Measurements from ENCODE around the gene SCN1B.

The SCN1B gene

DNA sequence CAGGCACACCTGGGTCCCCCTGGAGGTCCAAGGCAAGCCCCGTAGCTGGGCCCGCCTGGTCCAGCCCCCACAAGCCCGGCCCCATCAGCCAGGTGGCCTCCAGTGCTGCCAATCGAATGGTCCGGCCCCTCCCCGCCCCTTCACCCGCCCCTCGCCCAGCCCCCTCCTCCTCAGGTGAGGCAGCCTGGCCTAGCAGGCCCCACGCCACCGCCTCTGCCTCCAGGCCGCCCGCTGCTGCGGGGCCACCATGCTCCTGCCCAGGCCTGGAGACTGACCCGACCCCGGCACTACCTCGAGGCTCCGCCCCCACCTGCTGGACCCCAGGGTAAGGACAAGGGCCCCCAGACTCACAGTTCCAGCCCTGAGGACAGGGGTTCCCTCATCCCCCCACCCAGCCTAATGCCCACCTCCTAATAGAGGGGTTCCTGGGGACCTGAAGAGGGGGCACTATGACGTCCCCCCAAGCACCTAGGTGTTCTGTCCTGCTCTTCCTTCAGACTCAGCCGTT lies 11.3 kb downstream of the SCN1B start, which contains the start of gene HPN:
HPN (plus strand) TSS at position 174 of the 508 bp plus-strand sequence. CDS start 786 bp downstream, outside the sequence.
- TF ChIP-seq, protein P1, sequence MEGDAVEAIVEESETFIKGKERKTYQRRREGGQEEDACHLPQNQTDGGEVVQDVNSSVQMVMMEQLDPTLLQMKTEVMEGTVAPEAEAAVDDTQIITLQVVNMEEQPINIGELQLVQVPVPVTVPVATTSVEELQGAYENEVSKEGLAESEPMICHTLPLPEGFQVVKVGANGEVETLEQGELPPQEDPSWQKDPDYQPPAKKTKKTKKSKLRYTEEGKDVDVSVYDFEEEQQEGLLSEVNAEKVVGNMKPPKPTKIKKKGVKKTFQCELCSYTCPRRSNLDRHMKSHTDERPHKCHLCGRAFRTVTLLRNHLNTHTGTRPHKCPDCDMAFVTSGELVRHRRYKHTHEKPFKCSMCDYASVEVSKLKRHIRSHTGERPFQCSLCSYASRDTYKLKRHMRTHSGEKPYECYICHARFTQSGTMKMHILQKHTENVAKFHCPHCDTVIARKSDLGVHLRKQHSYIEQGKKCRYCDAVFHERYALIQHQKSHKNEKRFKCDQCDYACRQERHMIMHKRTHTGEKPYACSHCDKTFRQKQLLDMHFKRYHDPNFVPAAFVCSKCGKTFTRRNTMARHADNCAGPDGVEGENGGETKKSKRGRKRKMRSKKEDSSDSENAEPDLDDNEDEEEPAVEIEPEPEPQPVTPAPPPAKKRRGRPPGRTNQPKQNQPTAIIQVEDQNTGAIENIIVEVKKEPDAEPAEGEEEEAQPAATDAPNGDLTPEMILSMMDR (IDR thresholded peaks at IDR 0.05; ENCODE audit: low read depth, low read length): no peak
- Histone ChIP-seq H3K36me3 (peaks cover 65% of the 10 kb centered on the region), H3K27ac (peak within 1 kb of the TSS; percentile 77), H3K4me3 (ENCODE audit: low read depth, low read length) (no peak within 1 kb of the TSS), H3K9me3 (ENCODE audit: severe bottlenecking) (no peaks in the 10 kb centered on the region), H3K27me3 (ENCODE audit: insufficient read depth, low read depth, severe bottlenecking) (no peaks in the 10 kb centered on the region)
- DNase-seq: peak; percentile 59

DNA sequence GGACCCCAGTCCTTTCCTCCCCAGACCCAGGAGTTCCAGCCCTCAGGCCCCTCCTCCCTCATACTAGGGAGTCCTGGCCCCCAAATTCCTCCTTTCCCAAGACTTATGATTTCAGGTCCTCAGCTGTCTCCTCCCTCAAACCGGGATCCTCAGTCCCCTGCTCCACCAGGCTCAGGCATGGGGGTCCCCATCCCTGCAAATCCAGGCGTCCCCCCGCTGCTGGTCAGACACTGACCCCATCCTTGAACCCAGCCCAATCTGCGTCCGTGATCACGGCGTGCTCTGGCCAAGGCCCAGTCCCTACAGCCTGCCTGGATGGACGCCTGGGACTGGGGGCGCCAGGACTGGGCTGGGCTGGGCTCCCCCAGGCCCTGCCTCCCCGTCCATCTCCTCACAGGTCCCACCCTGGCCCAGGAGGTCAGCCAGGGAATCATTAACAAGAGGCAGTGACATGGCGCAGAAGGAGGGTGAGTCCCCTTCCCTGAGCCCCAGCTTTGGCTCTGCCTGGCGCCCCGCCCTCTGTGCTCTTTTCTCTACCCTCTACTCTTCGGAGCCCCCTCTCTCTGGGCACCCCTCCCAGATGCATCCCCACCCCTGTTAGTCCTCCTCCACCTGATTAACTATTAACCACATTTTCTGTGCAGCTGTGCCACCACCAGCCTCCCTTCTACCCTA lies 11.9 kb downstream of the SCN1B start:
- Histone ChIP-seq H3K4me3 (ENCODE audit: low read depth, low read length) (no peak overlapping the region), H3K9me3 (ENCODE audit: severe bottlenecking) (no peaks in the 10 kb centered on the region), H3K27me3 (ENCODE audit: insufficient read depth, low read depth, severe bottlenecking) (no peaks in the 10 kb centered on the region), H3K27ac (no peak overlapping the region), H3K36me3 (peaks cover 59% of the 10 kb centered on the region)
- no peak for DNase-seq
- TF ChIP-seq, protein P1 (IDR thresholded peaks at IDR 0.05; ENCODE audit: low read depth, low read length): no peak

DNA sequence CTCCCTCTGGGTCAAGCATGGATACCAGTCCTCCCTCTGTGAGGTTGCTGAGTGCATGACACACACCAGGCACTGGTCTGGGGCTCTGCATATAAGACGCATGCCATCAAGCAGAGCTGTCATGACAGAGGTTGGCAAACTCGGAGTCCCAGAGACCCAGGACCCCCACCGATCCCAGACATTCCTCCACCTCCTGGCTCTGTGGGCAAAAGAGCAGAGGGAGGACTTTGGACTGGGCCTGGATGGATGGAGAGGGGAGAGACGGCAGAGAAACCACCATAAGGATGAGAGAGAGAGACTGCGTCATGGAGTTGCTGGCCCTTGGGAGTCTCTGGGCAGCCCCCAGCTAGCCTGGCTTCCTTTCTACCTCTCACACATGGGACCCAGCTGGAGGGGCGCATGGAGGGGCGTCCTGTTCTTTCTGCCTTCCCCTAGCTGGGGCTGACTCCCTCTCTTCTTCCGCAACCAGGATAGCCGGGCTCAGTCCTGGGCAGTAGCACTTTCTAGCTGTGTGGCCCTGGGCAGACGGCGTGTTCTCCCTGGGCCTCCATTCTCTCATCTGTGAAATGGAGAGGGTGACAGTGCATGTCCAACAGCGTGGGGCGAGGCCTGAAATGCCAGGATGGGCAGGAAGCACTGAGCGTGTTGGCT lies 12.8 kb downstream of the SCN1B start:
- TF ChIP-seq, protein P1 (IDR thresholded peaks at IDR 0.05; ENCODE audit: low read depth, low read length): no peak
- peaks cover 50% of the 10 kb centered on the region for H3K36me3 ChIP-seq
- H3K9me3 ChIP-seq (ENCODE audit: severe bottlenecking): no peaks in the 10 kb centered on the region
- H3K4me3 ChIP-seq (ENCODE audit: low read depth, low read length): no peak overlapping the region
- no peaks in the 10 kb centered on the region for H3K27me3 ChIP-seq (ENCODE audit: insufficient read depth, low read depth, severe bottlenecking)
- no peak for DNase-seq
- 0 out of 2 replicates have a peak overlapping the region, but pooled peaks have one; percentile 20 for H3K27ac ChIP-seq

DNA sequence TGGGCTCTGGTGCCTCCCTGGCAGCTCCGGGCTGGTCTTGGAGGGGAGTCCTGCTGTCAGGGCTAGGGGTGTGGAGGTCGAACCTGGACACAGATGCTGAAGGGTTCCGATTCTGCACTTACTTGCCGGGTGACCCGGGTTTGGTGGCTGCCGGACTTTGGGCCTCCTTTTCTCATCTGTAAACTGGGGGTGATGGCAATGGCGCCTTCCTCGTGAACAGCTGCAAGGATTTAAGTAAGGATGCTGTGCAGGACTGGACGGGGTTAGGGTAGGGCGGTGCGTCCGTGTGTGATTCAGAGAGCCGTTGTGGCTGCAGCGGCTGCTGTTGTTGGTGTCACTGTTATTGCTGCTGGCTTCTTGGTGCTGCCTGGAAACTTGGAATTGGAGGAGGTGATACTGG lies 13.6 kb downstream of the SCN1B start:
- TF ChIP-seq, protein P1 (IDR thresholded peaks at IDR 0.05; ENCODE audit: low read depth, low read length): no peak
- Histone ChIP-seq H3K27me3 (ENCODE audit: insufficient read depth, low read depth, severe bottlenecking) (no peaks in the 10 kb centered on the region), H3K4me3 (ENCODE audit: low read depth, low read length) (no peak overlapping the region), H3K27ac (peak overlapping the region; percentile 20; the same call in 1 of the 2 replicates), H3K36me3 (peaks cover 42% of the 10 kb centered on the region), H3K9me3 (ENCODE audit: severe bottlenecking) (no peaks in the 10 kb centered on the region)
- no peak for DNase-seq

DNA sequence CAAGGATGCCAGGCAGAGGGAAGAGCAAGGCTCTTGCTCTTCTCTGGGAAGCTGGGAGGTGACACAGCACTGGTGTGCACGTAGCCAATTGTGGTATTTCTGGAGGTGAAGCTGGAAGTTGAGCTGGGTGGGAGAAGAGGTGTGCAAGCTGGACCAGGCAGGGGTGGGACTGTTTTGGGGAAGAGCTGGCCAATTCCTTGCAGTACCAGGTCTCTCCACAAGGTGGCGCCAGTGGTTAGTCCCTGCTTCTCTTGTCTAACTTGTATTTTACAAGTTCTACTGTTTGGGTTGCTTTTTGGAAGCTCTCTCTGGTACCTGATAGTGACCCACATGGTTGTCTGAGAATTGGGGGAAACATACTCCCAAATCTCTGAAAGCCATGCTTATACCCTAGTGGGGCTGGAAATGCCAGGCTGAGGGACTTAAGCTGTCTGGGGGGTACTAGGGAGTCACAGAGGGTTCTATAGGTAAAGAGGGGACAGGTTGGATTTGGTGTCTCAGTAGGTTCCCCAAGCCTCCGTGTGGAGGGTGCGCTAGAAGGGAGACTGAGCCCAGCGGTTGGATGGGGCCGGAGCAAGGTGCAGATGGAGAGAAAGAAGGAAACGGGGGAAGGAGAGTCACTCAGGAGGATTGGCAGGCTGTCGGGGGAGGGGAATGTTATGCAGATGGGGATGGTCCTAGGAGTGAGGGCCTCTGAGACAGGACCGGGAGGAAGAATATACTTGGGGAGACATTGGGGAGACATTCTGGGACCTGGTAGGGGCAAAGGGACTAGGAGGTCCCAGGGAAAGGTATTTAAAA lies 14.2 kb downstream of the SCN1B start:
- H3K4me3 ChIP-seq (ENCODE audit: low read depth, low read length): no peak overlapping the region
- DNase-seq: peak; percentile 64
- no peak overlapping the region for H3K27ac ChIP-seq
- no peaks in the 10 kb centered on the region for H3K9me3 ChIP-seq (ENCODE audit: severe bottlenecking)
- H3K27me3 ChIP-seq (ENCODE audit: insufficient read depth, low read depth, severe bottlenecking): no peaks in the 10 kb centered on the region
- H3K36me3 ChIP-seq: peaks cover 36% of the 10 kb centered on the region
- TF ChIP-seq, protein P1 (IDR thresholded peaks at IDR 0.05; ENCODE audit: low read depth, low read length): peak; percentile 96

All from WERI-Rb-1 (cell line).